Measurements from ENCODE around the gene ARHGAP15.
A peak's percentile ranks its signal among the peaks of the same experiment; 100 is the strongest.

The ARHGAP15 gene

GRCh38 chr2:143158098-143158497 lies 28.9 kb downstream of the ARHGAP15 start:
- no peaks in the 10 kb centered on the region for H3K36me3 ChIP-seq
- H3K4me3 ChIP-seq (ENCODE audit: low read depth, low read length) = no peak overlapping the region
- H3K9me3 ChIP-seq (ENCODE audit: severe bottlenecking) = no peaks in the 10 kb centered on the region
- H3K27ac ChIP-seq = no peak overlapping the region
- TF ChIP-seq CTCF (IDR thresholded peaks at IDR 0.05; ENCODE audit: low read depth, low read length) = no peak
- DNase-seq = no peak
- H3K27me3 ChIP-seq (ENCODE audit: insufficient read depth, low read depth, severe bottlenecking) = no peaks in the 10 kb centered on the region

- Histone ChIP-seq H3K27ac (no peak overlapping the region), H3K36me3 (no peaks in the 10 kb centered on the region), H3K27me3 (ENCODE audit: insufficient read depth, low read depth, severe bottlenecking) (no peaks in the 10 kb centered on the region), H3K9me3 (ENCODE audit: severe bottlenecking) (no peaks in the 10 kb centered on the region), H3K4me3 (ENCODE audit: low read depth, low read length) (no peak overlapping the region)
- DNase-seq = no peak
- TF ChIP-seq CTCF (IDR thresholded peaks at IDR 0.05; ENCODE audit: low read depth, low read length) = no peak
Observed at GRCh38 chr2:143158551-143159485, 29.6 kb downstream of the ARHGAP15 start.

GRCh38 chr2:143159486-143159840 lies 30.2 kb downstream of the ARHGAP15 start:
- Histone ChIP-seq H3K27ac (no peak overlapping the region), H3K27me3 (ENCODE audit: insufficient read depth, low read depth, severe bottlenecking) (no peaks in the 10 kb centered on the region), H3K4me3 (ENCODE audit: low read depth, low read length) (no peak overlapping the region), H3K36me3 (no peaks in the 10 kb centered on the region), H3K9me3 (ENCODE audit: severe bottlenecking) (no peaks in the 10 kb centered on the region)
- DNase-seq = no peak
- no peak for TF ChIP-seq CTCF (IDR thresholded peaks at IDR 0.05; ENCODE audit: low read depth, low read length)

- H3K27ac ChIP-seq = no peak overlapping the region
- DNase-seq = no peak
- H3K36me3 ChIP-seq = no peaks in the 10 kb centered on the region
- H3K27me3 ChIP-seq (ENCODE audit: insufficient read depth, low read depth, severe bottlenecking) = no peaks in the 10 kb centered on the region
- H3K9me3 ChIP-seq (ENCODE audit: severe bottlenecking) = no peaks in the 10 kb centered on the region
- no peak for TF ChIP-seq CTCF (IDR thresholded peaks at IDR 0.05; ENCODE audit: low read depth, low read length)
- no peak overlapping the region for H3K4me3 ChIP-seq (ENCODE audit: low read depth, low read length)
Observed at GRCh38 chr2:143160732-143161707, 31.8 kb downstream of the ARHGAP15 start.

GRCh38 chr2:143162123-143162837 lies 33.1 kb downstream of the ARHGAP15 start:
- Histone ChIP-seq H3K9me3 (ENCODE audit: severe bottlenecking) (no peaks in the 10 kb centered on the region), H3K27me3 (ENCODE audit: insufficient read depth, low read depth, severe bottlenecking) (no peaks in the 10 kb centered on the region), H3K4me3 (ENCODE audit: low read depth, low read length) (0 out of 2 replicates have a peak overlapping the region, but pooled peaks have one; percentile 8), H3K36me3 (no peaks in the 10 kb centered on the region), H3K27ac (no peak overlapping the region)
- peak; percentile 85 for TF ChIP-seq CTCF (IDR thresholded peaks at IDR 0.05; ENCODE audit: low read depth, low read length)
- DNase-seq = peak; percentile 63
